WTC11 (cell line): ENCODE results near the gene SCUBE1. TPM values are rescaled to one million over a fixed set of nuclear protein-coding genes. Genes with fewer than 3 reads are reported as not detected.

Experiments used
- ATAC-seq: fragments of 200-7000 bp; cut with Tn5 transposase; 2 replicates; pipeline ENCODE4 v1.10.0; 2021; ENCODE audit warnings: mild to moderate bottlenecking, moderate library complexity
- CTCF ChIA-PET: fragments of 300-600 bp; sonication (Branson Sonifier 250); formaldehyde crosslinking; loops from one replicate; lab custom pipeline; 2021; ENCODE audit warnings: antibody characterized with exemption; lab: Charles Lee
- POLR2A ChIA-PET: fragments of 350-600 bp; sonication (Branson Sonifier 250); formaldehyde crosslinking; loops from one replicate; lab custom pipeline; 2021; ENCODE audit warnings: antibody characterized with exemption; lab: Charles Lee
- DNase-seq: peaks from one replicate; pipeline ENCODE4 v3.0.0; 2021; ENCODE audit warnings: low spot score
- H3K27ac Mint-ChIP-seq: 2 replicates; pipeline ENCODE4 v1.8.0; 2021; ENCODE audit warnings: mixed read lengths
- H3K27me3 Mint-ChIP-seq: 2 replicates; pipeline ENCODE4 v1.8.0; 2021; ENCODE audit warnings: low read depth, mild to moderate bottlenecking, moderate library complexity, mixed read lengths
- H3K36me3 Mint-ChIP-seq: 2 replicates; pipeline ENCODE4 v1.8.0; 2021; ENCODE audit warnings: mixed read lengths
- H3K4me1 Mint-ChIP-seq: 2 replicates; pipeline ENCODE4 v1.8.0; 2022; ENCODE audit warnings: mixed read lengths
- H3K4me3 Mint-ChIP-seq: 2 replicates; pipeline ENCODE4 v1.8.0; 2021; ENCODE audit warnings: mild to moderate bottlenecking, moderate library complexity, mixed read lengths
- H3K9me3 Mint-ChIP-seq: 2 replicates; pipeline ENCODE4 v1.8.0; 2021; ENCODE audit warnings: mixed read lengths
- ATF2 ChIP-seq: sonication (generic); formaldehyde crosslinking; IDR thresholded peaks from 2 replicates; pipeline ENCODE4 v1.8.1; 2022; ENCODE audit warnings: low read depth, missing genetic modification reagents, borderline replicate concordance
- CTCF ChIP-seq: fragments of 200-600 bp; IDR thresholded peaks from 2 replicates; pipeline ENCODE4 v1.8.0; 2022; ENCODE audit warnings: antibody characterized with exemption
- ETV6 ChIP-seq: sonication (generic); formaldehyde crosslinking; IDR thresholded peaks from 2 replicates; pipeline ENCODE4 v1.8.1; 2022; ENCODE audit warnings: mild to moderate bottlenecking, missing genetic modification reagents
- HMGXB4 ChIP-seq: sonication (generic); formaldehyde crosslinking; IDR thresholded peaks from 2 replicates; pipeline ENCODE4 v1.8.1; 2023; ENCODE audit warnings: mild to moderate bottlenecking, moderate library complexity, missing genetic modification reagents
- MXD4 ChIP-seq: fragments of 250-450 bp; sonication (Bioruptor Pico); IDR thresholded peaks from 2 replicates; pipeline ENCODE4 v1.8.0; 2021; ENCODE audit warnings: mild to moderate bottlenecking, moderate library complexity, borderline replicate concordance
- NR1H2 ChIP-seq: sonication (generic); formaldehyde crosslinking; IDR thresholded peaks from 2 replicates; pipeline ENCODE4 v1.9.0; 2021; ENCODE audit warnings: mild to moderate bottlenecking, moderate library complexity, missing genetic modification reagents
- PRDM15 ChIP-seq: sonication (generic); formaldehyde crosslinking; IDR thresholded peaks from 2 replicates; pipeline ENCODE4 v1.8.0; 2022; ENCODE audit warnings: missing genetic modification reagents
- USF2 ChIP-seq: sonication (generic); formaldehyde crosslinking; IDR thresholded peaks from 2 replicates; pipeline ENCODE4 v1.8.1; 2023; ENCODE audit warnings: mild to moderate bottlenecking, missing genetic modification reagents, moderate library complexity
- ZBTB21 ChIP-seq: sonication (generic); formaldehyde crosslinking; IDR thresholded peaks from 2 replicates; pipeline ENCODE4 v1.8.1; 2023; ENCODE audit warnings: mild to moderate bottlenecking, missing genetic modification reagents, borderline replicate concordance
- ZMAT4 ChIP-seq: fragments of 250-450 bp; sonication (Bioruptor Pico); IDR thresholded peaks from 2 replicates; pipeline ENCODE4 v1.9.0; 2021; ENCODE audit warnings: mild to moderate bottlenecking
- ZNF121 ChIP-seq: sonication (generic); formaldehyde crosslinking; IDR thresholded peaks from 2 replicates; pipeline ENCODE4 v1.8.0; 2023; ENCODE audit warnings: missing genetic modification reagents
- ZNF138 ChIP-seq: sonication (generic); formaldehyde crosslinking; conservative IDR thresholded peaks from 2 replicates; pipeline ENCODE4 v1.8.1; 2022; ENCODE audit warnings: mild to moderate bottlenecking, moderate library complexity, missing genetic modification reagents
- ZNF396 ChIP-seq: fragments of 250-450 bp; sonication (Bioruptor Pico); IDR thresholded peaks from 2 replicates; pipeline ENCODE4 v1.8.0; 2021; ENCODE audit warnings: mild to moderate bottlenecking, moderate library complexity, borderline replicate concordance
- ZNF512 ChIP-seq: sonication (generic); formaldehyde crosslinking; IDR thresholded peaks from 2 replicates; pipeline ENCODE4 v1.8.1; 2022; ENCODE audit warnings: missing genetic modification reagents, borderline replicate concordance
- total RNA-seq: library from RNA; stranded (reverse); gene quantifications from 3 replicates; pipeline ENCODE4 v1.2.3, GENCODE V29; 2021

Gene SCUBE1
- total RNA-seq, 1 experiment from 2014 or later: 6.9 TPM

- no peak for TF ChIP-seq USF2 (CRISPR knock-in tag)
- TF ChIP-seq ZMAT4 (CRISPR knock-in tag): no peak
- TF ChIP-seq ATF2: no peak
- no peak for TF ChIP-seq ZNF396 (CRISPR knock-in tag)
Observed at GRCh38 chr22:43160497-43161126, 182.6 kb downstream of the SCUBE1 start (continued).

- H3K27me3 Mint-ChIP-seq: no peaks in the 10 kb centered on the region
- H3K9me3 Mint-ChIP-seq: no peaks in the 10 kb centered on the region
- POLR2A ChIA-PET: no interaction called here
- H3K27ac Mint-ChIP-seq: no peak overlapping the region
- no peak overlapping the region for H3K4me3 Mint-ChIP-seq
- H3K36me3 Mint-ChIP-seq: no peaks in the 10 kb centered on the region
- peak; percentile 66 for ATAC-seq
- DNase-seq: peak; percentile 69
- H3K4me1 Mint-ChIP-seq: no peaks in the 10 kb centered on the region
- CTCF ChIA-PET: interaction anchor here (0.5 to 1.2 kb wide), 4 partner anchors 50 to 1500 kb away, joined by 3 to 4 read pairs (median 3); no protein-coding TSS in a partner anchor
- no peak for TF ChIP-seq ZBTB21 (CRISPR knock-in tag)
- peak; percentile 62 for TF ChIP-seq CTCF
- TF ChIP-seq, all 79 proteins: peak for 1
Observed at GRCh38 chr22:43159484-43160178, 183.5 kb downstream of the SCUBE1 start.

GRCh38 chr22:43158778-43159483 is 184.2 kb downstream of the SCUBE1 start:
- peak overlapping the region; percentile 87 for H3K27ac Mint-ChIP-seq
- H3K27me3 Mint-ChIP-seq: no peaks in the 10 kb centered on the region
- ATAC-seq: no peak
- TF ChIP-seq ETV6 (no peak), ZBTB21 (CRISPR knock-in tag) (no peak), ZNF121 (no peak), HMGXB4 (CRISPR knock-in tag) (no peak), MXD4 (CRISPR knock-in tag) (no peak), PRDM15 (CRISPR knock-in tag) (no peak), ZNF138 (CRISPR knock-in tag) (no peak), NR1H2 (CRISPR knock-in tag) (no peak), ZNF512 (CRISPR knock-in tag) (no peak)
- ChIA-PET POLR2A (no interaction called here), CTCF (interaction anchor here (0.5 to 1.2 kb wide), 4 partner anchors 49 to 1501 kb away, joined by 3 to 4 read pairs (median 3); no protein-coding TSS in a partner anchor)
- no peak for DNase-seq
- no peaks in the 10 kb centered on the region for H3K9me3 Mint-ChIP-seq
- no peaks in the 10 kb centered on the region for H3K4me1 Mint-ChIP-seq
- H3K36me3 Mint-ChIP-seq: no peaks in the 10 kb centered on the region
- H3K4me3 Mint-ChIP-seq: no peak overlapping the region
